ENCODE measurements around the gene KCNIP4.

KCNIP4 gene

GRCh38 chr4:21554066-21554465 lies 394.5 kb downstream of the KCNIP4 start:
- DNase-seq = no peak

GRCh38 chr4:21552455-21552854 lies 396.1 kb downstream of the KCNIP4 start:
- no peak for DNase-seq

GRCh38 chr4:21544955-21545354 lies 403.6 kb downstream of the KCNIP4 start:
- DNase-seq = no peak

DNA sequence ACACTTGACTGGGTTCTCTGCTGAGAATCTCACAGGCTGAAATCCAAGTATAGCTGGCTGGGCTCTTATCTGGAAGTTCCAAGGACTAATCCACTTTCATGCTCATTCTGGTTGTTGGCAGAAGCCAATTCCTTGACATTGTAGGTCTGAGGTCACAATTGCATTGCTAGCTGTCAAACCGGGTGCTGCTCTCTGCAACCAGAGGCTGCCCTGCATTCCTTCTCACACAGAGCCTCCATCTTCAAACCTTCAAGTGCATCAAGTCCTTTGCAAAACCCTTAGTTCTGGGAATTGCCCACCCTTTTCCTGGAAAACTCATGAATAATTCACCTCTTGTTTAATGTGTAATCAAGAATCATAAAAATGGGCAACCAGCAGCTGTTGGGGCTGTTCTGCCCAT lies 404.2 kb downstream of the KCNIP4 start:
- no peak for DNase-seq

GRCh38 chr4:21543514-21543913 lies 405.1 kb downstream of the KCNIP4 start:
- no peak for DNase-seq

- no peak for DNase-seq
These were observed 412.7 kb downstream of the KCNIP4 start for GRCh38 chr4:21535898-21536297.

DNA sequence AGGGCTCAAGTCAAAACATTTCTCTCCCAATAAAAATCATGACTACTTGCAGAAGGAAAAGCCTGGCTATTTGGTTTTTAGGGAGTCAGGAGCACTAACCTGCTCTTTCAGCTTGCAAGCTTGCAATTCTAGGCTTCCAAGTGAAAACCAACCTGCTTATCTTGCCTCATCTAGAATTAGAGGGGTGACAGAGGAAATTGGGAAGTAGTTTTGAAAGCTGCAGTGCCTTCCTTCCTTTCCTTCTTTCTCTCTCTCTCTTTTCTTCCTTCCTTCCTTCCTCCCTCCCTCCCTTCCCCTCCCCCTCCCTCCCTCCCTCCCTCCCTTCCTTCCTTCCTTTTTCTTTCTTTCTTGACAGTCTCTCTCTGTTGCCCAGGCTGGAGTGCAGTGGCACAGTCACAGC lies 417.5 kb downstream of the KCNIP4 start:
- DNase-seq = no peak

- no peak for DNase-seq
These were observed 419.4 kb downstream of the KCNIP4 start for GRCh38 chr4:21529214-21529613.

GRCh38 chr4:21522296-21522695 lies 426.3 kb downstream of the KCNIP4 start:
- DNase-seq = no peak

DNA sequence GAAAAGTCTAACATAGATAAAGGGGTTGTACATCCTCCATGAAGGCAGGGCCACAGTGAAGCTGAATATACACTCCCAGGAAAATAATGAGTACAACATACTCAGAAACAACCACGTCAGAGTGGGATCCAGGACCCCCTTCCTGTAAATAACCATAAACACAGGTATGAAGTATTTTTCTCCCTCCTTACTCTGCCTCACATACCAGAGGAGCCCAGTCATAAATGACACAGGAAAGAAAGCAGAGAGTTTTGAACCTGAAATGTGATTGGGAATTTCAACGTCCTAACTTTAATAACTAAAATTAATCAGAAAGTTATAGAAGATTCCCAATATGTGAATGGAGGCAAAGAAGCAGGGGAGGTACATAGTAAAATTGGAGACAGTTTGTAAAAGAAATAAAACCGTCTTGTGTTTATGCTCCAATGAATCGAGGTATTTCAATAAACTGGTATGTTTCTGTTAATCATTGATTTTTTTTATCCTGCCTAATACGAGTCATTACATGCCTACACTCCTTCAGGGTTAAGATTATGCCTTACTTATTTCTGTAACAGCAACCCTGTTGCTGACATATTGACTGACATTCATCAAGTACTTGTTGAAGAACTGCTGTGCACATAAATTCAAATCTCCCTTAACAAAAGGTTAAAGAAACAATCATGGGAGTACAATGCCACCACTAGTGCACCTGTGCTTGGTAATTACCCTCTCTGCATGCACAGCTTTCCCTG lies 431.3 kb downstream of the KCNIP4 start:
- DNase-seq = no peak

DNA sequence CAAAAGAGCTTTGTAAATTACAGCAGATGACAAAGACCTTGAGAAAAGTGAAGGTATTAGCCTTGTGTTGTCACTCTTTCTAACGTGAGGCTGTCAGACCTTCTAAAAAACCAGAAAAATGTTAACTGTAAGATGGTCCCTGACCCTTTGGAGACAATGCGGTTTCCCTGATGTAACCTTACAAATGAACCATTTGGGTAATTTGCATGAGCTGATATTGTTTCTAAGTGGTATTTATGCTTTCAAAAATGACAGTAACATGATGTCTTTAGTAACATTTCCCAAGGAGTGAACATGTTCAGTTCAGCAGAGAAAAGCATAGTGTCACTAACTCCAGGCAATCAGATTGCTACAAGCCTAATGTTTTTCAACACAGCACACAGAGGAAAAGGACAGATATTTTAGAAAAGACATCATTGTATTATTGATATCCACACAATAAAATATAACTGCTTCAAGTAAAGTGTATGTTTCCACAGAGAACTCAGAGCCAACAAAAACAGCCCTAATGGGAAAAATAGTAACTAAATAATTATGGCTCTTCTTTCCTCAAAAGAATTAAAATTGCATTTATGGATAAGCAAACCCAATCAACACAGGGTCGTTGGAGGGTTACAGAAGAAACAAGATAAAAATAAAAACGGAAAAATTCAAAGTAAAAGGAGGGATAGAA lies 434.4 kb downstream of the KCNIP4 start:
- no peak for DNase-seq

DNA sequence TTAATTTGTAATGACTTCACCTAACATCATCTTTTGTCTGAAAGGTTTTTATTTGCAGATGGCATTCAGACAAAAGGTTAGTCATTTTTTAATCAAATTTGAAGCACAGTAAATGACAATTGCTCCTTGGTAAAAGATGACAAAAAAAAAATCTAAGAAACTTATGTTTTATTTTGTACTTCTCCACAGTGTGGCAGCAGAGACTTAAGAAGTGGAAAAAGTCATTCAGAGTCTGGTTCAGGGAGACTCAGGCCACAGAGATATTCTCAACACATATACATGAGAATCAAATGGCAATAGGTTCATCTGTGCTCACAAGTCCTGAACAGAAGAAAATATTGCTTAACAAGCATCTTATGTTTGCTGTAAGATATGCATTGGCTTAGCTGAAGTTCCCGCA lies 436.2 kb downstream of the KCNIP4 start:
- DNase-seq = peak; percentile 3

GRCh38 chr4:21507439-21507838 lies 441.1 kb downstream of the KCNIP4 start:
- DNase-seq = no peak

GRCh38 chr4:21490682-21491081 lies 457.9 kb downstream of the KCNIP4 start:
- no peak for DNase-seq

- DNase-seq = no peak
These were observed 471.8 kb downstream of the KCNIP4 start for GRCh38 chr4:21476757-21477156.

DNA sequence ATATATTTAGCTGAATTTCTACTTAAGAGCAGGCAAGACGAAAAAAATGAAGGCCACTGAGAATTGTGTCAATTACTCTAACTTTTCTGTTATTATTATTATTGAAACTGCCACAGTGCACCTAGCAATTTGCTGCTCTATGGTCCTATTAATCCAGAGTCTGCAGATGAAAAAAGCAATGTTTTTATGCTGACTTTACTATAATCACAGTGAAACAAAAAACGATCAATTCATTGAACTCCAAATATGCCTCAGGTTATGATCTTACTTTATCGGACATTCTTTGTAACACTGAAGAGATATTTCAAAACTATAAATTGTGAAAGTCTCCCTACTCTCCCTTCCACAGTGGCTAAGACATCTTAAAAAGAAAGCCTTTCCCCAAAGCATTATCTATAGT lies 474.4 kb downstream of the KCNIP4 start:
- no peak for DNase-seq

GRCh38 chr4:21470535-21470934 lies 478.0 kb downstream of the KCNIP4 start:
- DNase-seq = no peak

- no peak for DNase-seq
These were observed 478.9 kb downstream of the KCNIP4 start for GRCh38 chr4:21469438-21470300.

- no peak for DNase-seq
These were observed 481.0 kb downstream of the KCNIP4 start for GRCh38 chr4:21467551-21467950.

DNA sequence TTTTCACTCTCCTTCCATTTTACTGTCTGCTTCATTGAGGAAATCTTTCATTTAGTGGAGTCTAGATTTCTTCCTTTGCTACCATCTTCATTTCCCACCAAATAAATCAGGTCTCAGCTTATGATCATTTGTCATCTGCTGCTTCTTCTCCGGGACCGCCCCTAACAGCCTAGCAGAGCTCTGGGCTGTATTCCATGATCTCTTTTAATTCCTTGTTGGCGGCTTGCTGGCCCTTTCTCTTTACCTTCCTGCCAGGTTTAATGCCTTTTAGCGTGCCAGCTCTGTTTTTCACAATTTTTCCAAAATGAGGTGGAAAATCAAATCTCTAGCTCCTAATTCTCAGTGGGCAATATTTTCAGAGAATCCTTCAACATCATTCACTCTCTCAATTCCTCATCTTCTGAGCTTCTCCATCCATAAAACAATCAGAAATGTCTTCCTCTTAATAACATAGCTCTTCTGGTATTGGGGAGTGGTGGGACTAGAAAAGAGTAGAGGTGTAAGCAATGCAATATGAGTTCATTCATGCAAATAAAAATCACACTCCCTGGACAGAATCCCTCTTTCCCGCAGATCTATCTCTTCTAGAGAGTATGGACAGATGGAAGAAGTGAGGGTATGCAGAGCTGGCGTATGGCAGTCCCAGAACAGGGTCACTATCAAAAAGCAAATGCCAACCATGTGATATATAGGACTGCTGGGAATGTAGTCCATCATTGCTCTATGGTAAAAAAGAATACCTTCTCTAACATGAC lies 491.3 kb downstream of the KCNIP4 start:
- DNase-seq = no peak

DNA sequence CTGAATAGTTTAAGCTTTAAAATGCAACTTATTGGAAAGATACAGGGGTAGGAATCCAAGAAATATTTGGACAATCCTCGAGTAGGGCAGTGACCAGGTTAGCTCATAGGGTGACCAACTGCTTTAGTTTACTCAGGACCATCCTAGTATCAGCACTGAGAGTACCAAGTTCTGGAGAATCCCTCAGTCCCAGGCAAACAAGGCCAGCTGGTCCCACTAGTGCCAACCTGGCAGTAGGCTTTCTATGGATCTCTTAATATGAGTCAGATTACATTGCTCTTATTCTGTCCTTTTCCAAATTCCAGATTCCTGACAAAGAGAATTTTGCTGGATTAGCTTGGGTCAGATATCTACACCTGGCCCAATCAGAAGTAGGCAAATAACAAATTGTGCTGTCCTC lies 493.7 kb downstream of the KCNIP4 start:
- DNase-seq = no peak

DNA sequence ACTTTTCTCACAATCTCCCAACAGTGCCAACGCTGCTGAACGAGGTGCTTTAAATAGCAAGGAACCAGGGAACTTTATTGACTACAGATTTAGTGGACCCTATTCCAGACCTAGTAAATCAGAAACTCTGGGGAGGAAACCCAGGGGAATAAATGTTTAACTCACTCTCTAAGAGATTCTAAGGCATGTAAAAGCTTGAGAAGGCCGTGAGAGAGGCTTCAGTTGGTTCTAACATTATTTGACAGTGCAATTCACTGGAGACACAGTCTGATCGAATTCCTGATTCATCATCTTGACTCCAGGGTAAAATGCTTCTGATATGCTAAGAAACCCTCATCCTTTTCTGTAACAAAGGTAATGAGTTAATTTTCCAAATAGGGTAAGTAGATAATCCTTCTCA lies 494.4 kb downstream of the KCNIP4 start:
- no peak for DNase-seq

- DNase-seq = no peak
These were observed 495.6 kb downstream of the KCNIP4 start for GRCh38 chr4:21452931-21453330.

All from activated CD4-positive, alpha-beta T cell treated with anti-CD3 and anti-CD28 coated beads, Interleukin-2, amount 50 U/mL, for 16 hours (primary cell).